GM21381 (cell line): ENCODE results near the gene SLC16A2.
"Not testable (repeated sequence)": the region's sequence is repeated elsewhere in the genome, so short reads cannot be mapped to it uniquely, and the experiment has no call there.

Experiments used
- ATAC-seq: cut with Tn5 transposase; IDR thresholded peaks from one replicate; pipeline ENCODE4 v1.9.1; 2021; ENCODE audit warnings: mild to moderate bottlenecking, moderate library complexity; ENCODE audit not compliant: unreplicated experiment

Gene SLC16A2

DNA sequence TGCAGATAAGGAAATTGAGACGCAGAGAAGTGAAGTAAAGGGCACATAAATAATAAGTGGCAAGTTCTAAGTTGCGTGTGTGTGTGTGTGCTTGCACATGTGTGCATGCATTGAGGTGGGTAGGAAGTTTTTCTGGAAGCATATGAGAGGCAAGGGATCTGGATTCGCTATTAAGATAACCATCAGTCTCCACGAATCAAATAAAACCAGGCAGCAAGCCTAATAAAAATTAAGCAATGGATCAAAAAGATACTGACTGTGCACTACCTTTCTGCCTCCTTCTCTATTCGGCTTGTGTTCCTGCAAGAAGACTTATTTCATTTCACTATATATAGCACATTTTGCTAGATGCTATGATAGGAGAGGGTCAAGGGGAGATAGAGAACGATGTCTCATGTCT lies 23.8 kb downstream of the SLC16A2 start:
- ATAC-seq = no peak

GRCh38 chrX:74446876-74447275 lies 25.6 kb downstream of the SLC16A2 start:
- no peak for ATAC-seq

- ATAC-seq = no peak
Observed at GRCh38 chrX:74448669-74449068, 27.4 kb downstream of the SLC16A2 start.

DNA sequence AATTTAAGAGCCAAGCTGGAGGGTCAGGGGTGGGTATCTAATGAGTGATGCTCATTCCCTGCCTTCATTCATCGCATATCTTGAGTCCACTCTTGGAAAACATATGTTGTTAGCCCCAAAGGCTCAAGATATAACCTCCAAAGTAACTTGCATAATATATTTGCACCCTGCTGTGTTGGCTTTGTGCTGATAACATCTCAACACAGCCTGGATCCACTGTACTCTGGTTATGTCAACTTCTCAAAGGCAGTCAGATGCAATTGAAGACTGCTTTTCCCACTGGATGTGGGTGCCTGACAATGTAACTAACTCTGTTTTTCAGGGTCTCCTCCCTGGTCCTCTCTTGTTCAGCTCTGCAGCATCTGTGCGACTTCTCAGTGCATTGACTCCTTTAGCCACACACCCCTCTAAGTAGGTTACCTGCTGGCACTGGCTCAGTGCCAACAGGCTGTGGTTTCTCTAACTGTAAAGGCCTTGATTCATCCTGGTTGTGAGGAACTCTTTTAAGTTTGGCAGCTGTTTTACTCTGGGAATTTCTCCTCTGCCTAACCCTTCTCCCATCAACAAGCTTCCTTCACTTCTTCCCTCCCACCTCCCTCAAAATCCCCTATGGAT lies 28.1 kb downstream of the SLC16A2 start:
- no peak for ATAC-seq

- no peak for ATAC-seq
Observed at GRCh38 chrX:74449937-74450330, 28.6 kb downstream of the SLC16A2 start.

DNA sequence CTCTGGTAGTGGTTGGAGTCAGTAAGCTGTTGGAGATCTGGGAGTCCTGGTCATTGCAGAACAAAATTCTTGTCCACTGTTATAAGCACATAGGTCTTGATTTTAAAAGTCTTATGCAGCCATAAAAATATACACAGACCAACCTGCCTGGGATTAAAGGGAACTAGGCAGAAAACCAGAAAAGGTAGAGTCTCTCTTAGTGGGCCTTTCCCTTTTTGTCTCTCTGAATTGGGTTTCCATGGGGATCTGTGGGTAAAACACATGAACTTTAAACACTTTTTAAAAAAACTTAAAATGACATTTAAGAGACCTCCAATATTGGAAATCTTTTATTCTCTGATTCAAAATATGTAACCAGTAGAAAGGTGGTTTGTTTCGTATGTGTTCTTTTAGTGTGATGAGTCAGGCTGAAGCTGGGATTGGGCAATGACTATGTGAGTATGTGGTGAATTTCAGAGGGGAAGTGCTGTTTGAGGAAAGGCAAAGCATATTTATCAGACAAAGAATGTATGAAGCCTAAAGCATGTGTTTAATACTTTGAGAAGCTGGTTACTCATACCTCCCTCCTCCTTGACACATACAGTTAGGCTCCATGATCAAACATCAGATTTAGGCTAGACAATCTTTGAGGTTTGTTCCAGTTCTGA lies 29.6 kb downstream of the SLC16A2 start:
- ATAC-seq = no peak

DNA sequence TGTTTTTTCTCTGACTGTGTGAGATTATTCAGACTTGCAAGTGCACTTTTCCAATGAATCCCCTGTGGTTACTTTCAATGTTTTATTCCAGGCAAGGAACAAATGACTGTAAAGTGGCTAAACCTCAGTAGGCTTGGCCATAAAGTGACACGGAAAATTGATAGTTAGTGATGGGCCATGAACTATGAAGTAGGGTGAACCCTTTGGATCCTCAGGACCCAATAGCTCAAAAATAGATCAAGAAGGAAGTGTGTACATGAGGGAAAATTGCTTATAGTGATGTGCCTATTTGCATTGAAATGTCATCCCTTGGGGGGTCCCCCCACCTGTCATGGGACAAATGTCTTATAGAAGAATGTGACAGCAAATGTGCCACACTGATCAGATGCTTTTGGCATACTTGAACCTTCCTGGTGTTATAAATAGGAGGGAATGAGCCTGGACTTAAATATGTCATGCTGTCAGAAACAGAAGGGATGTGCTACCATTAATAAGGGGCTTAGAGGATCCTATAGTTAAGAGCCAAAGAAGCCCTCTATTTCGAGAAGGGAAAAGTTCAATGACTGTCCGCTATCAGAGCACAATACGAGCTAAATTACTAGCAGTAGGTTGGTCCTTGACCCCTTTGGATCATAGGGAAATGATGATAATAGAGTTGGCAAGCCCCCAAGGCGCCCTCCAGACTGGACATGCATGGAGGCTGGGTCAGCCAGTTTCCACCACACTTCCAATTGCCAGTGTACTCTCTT lies 30.3 kb downstream of the SLC16A2 start:
- no peak for ATAC-seq

GRCh38 chrX:74452199-74452481 lies 30.8 kb downstream of the SLC16A2 start:
- ATAC-seq = no peak

DNA sequence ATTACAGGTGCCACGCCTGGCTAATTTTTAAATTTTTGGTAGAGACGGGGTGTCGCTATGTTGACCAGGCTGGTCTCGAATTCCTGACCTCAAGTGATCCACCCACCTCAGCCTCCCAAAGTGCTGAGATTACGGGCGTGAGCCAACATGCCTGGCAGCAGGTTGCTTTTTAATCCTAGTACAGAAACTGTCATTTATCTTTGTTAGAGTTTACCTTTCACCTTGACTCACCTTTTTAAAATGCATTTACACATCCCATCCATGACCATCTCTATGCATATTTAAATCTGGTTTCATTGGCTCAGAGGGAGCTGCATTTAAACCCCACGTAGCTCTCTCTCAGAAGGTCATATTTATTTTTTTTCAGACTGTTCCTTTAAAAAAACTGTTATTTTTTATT lies 31.9 kb downstream of the SLC16A2 start:
- no peak for ATAC-seq

DNA sequence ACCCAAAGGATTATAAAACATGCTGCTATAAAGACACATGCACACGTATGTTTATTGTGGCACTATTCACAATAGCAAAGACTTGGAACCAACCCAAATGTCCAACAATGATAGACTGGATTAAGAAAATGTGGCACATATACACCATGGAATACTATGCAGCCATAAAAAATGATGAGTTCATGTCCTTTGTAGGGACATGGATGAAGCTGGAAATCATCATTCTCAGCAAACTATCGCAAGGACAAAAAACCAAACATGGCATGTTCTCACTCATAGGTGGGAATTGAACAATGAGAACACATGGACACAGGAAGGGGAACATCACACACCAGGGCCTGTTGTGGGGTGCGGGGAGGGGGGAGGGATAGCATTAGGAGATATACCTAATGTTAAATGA lies 32.9 kb downstream of the SLC16A2 start:
- ATAC-seq = not testable (repeated sequence)

DNA sequence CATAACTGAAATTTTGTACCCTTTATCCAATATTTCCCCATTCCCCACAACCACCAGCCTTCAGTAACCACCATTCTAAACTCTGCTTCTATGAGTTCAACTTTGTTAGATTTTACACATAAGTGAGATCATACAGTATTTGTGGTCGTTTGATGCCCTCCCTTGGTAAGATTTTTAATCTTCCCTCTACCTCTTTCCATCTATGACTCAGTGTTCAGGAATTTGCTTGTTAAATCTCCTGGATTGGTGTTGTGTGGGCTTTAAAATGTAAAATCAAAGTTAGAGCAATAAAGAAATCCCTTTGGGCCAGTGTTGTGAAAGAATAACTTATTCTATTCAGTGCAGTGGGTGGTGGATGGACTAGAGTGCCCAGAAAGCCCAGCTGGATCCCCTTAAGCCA lies 37.4 kb downstream of the SLC16A2 start:
- ATAC-seq = no peak

GRCh38 chrX:74461384-74461783 lies 40.1 kb downstream of the SLC16A2 start:
- no peak for ATAC-seq

DNA sequence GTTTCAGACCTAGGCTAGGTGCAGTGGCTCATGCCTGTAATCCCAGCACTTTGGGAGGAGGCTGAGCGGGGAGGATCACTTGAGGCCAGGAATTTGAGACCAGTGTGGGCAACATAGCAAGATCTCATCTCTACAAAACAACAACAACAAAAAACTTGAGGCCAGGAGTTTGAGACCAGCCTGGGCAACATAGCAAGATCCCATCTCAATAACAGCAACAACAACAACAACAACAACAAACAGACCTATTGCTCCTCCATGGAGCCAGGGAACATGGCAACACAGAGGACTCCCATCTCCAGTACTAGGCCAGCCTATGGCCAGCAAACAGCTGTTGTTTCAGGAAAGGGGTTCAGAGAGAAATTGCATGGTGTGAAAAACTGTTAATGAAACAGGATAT lies 43.4 kb downstream of the SLC16A2 start:
- ATAC-seq = no peak

DNA sequence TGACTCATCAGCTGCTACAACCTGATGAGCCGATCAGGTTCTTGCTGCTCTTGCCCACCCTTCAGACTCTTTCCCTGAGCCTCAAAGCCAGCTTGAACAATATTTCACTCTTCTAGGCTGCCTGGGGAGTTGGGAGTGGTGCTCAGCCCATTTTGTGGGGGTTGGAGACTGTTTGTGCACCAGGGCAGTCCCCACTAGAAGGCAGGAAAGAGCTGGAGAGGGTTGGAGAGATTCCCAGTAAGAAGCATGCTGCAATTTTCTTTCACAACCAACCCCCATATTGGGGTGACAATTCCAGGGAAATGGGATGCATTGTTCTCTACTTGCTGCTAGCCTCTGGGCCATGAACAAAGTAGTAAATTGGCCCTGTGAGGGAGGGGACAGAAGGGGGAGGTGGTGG lies 44.1 kb downstream of the SLC16A2 start:
- no peak for ATAC-seq

DNA sequence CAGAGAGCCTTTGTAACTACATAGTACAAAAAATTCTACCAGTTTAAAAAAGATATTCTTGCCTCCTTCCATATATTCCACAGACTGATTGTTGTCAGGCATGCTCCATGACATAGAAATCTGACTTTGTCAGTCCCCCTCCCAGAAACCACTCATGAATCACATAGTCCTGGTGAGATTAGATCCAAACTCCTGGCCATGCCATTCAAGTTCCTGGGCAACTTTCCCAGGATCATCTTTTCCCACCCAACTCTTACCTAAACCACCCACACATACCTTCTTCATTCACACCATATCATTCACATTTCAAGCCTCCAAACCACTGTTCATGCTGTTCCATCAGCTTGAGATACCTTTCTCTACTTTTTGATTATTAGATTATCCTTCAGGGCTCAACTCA lies 46.4 kb downstream of the SLC16A2 start:
- no peak for ATAC-seq

DNA sequence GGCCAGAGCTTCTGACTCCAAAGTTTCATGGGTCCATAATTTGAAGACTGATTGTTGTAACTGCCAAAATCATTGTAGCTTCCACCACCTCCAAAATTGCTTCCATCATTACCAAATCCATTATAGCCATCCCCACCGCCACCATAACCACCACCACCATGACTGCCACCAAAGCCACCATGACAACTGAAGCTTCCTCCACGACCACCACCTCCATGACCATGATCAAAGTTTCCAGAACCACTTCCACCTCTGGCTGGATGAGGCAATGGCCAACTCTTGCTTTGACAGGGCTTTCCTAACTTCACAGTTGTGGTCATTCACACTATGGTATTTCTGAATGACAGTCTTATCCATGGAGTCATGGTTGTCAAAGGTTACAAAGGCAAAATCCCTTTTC lies 51.8 kb downstream of the SLC16A2 start:
- ATAC-seq = not testable (repeated sequence)

- no peak for ATAC-seq
Observed at GRCh38 chrX:74490247-74490646, 69.0 kb downstream of the SLC16A2 start.

- ATAC-seq = no peak
Observed at GRCh38 chrX:74492720-74493201, 71.5 kb downstream of the SLC16A2 start.

- ATAC-seq = no peak
Observed at GRCh38 chrX:74493806-74494205, 72.5 kb downstream of the SLC16A2 start.

DNA sequence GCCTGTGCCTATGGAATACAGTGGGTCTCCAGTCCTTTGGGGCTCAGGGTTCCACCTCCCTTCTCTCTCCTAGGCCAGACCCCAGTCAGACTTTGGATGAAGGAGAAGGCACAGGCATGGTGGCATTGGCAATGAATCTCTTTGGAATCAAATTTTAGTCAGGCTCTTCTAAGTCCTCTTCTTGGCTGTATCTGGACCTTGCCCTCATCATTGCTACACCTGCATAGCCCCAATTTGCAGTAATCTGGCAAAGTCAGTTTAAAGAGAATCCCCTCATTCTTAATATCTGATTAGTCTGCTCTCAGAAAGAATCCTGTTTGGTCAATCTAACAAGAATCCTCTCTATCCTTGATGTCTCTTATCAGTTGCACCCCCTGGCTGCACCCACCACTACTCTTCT lies 77.6 kb downstream of the SLC16A2 start:
- ATAC-seq = no peak

DNA sequence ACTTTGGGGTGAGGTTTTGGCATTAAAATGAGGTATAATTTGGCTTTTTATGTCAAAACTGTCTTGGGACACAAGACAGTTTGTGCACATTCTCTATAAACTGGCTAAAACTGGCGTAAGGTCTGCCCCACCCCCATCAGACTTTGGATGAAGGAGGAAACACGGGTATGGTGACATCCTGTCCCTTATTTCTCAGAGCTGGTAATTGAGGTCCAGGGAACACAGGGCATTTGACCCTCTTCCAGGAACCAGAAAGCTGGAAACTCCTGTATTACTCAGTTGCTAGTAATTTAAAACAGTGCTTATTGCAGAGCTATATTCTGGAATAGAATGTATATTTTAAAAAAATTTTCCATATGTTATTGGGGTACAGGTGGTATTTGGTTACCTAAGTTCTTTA lies 78.8 kb downstream of the SLC16A2 start:
- no peak for ATAC-seq

DNA sequence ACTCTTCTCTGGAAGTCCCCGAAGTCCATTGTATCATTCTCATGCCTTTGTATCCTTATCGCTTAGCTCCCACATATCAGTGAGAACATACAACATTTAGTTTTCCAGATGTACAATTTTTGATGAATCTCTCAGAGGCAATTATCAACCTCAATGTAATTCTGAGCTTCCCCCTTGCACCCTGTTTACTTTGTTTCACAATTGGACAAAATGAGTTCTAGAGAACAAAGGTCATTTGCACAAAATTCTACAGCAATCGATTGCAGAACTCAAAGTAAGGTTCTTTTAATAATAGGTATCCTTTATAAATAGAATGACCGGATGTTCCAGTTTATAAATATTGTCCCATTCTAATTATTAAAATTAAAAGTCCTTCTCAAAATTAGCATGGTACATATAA lies 79.3 kb downstream of the SLC16A2 start:
- no peak for ATAC-seq
